NCI-H774 (cell line): ENCODE measurements around the gene GCG.

Experiments used
- DNase-seq: peaks from one replicate; lab custom pipeline; 2025; lab: John Stamatoyannopoulos, UW

The GCG gene

GRCh38 chr2:162152147-162152546, at the start of gene GCG:
Gene GCG, minus strand, starts transcription at chr2:162152247. Its CDS starts 3,069 bp downstream, at chr2:162149178.
- DNase-seq = no peak

- no peak for DNase-seq
Measured at GRCh38 chr2:162200636-162201035, 48.6 kb upstream of the GCG start.

GRCh38 chr2:162199913-162200312, 47.9 kb upstream of the GCG start:
- no peak for DNase-seq

GRCh38 chr2:162198239-162198638, 46.2 kb upstream of the GCG start:
- no peak for DNase-seq

- DNase-seq = no peak
Measured at GRCh38 chr2:162197069-162197825, 45.2 kb upstream of the GCG start.

- DNase-seq = no peak
Measured at GRCh38 chr2:162196638-162197037, 44.6 kb upstream of the GCG start.

GRCh38 chr2:162188451-162188850, 36.4 kb upstream of the GCG start:
- no peak for DNase-seq

- no peak for DNase-seq
Measured at GRCh38 chr2:162185541-162186232, 33.6 kb upstream of the GCG start.

GRCh38 chr2:162184821-162185450, 32.9 kb upstream of the GCG start:
- no peak for DNase-seq

- DNase-seq = no peak
Measured at GRCh38 chr2:162184359-162184758, 32.3 kb upstream of the GCG start.

GRCh38 chr2:162182395-162182794, 30.3 kb upstream of the GCG start:
- DNase-seq = no peak

GRCh38 chr2:162177301-162177700, 25.3 kb upstream of the GCG start:
- no peak for DNase-seq

- no peak for DNase-seq
Measured at GRCh38 chr2:162175714-162176113, 23.7 kb upstream of the GCG start.

GRCh38 chr2:162174746-162175145, 22.7 kb upstream of the GCG start:
- no peak for DNase-seq

GRCh38 chr2:162172802-162173370, 20.8 kb upstream of the GCG start:
- DNase-seq = no peak

- no peak for DNase-seq
Measured at GRCh38 chr2:162166745-162167144, 14.7 kb upstream of the GCG start.

- no peak for DNase-seq
Measured at GRCh38 chr2:162166174-162166573, 14.1 kb upstream of the GCG start.

- no peak for DNase-seq
Measured at GRCh38 chr2:162164802-162165201, 12.8 kb upstream of the GCG start.

GRCh38 chr2:162159446-162159845, 7.4 kb upstream of the GCG start:
- DNase-seq = no peak

- no peak for DNase-seq
Measured at GRCh38 chr2:162156149-162156548, 4.1 kb upstream of the GCG start.

- no peak for DNase-seq
Measured at GRCh38 chr2:162155093-162155492, 3.0 kb upstream of the GCG start.

- peak; percentile 53 for DNase-seq
Measured at GRCh38 chr2:162153608-162154224, 1.7 kb upstream of the GCG start.
